MM.1S (cell line): ENCODE data around the gene ETV6.

Experiments used
- DNase-seq: peaks from one replicate; pipeline ENCODE4 v3.0.0-alpha.2; 2015
- H2AFZ ChIP-seq: fragments of 300-600 bp; sonication (generic); 2 replicates; pipeline ENCODE4 v1.6.0; 2016; ENCODE audit warnings: antibody characterized with exemption, low read length
- H3F3A ChIP-seq: fragments of 300-600 bp; sonication (generic); 2 replicates; pipeline ENCODE4 v1.6.1; 2016; ENCODE audit warnings: mild to moderate bottlenecking, antibody characterized with exemption, low read length, moderate library complexity, mixed read lengths; ENCODE audit not compliant: insufficient read depth
- H3K27ac ChIP-seq: fragments of 300-600 bp; sonication (generic); 2 replicates; pipeline ENCODE4 v1.5.1; 2016; ENCODE audit warnings: mild to moderate bottlenecking, low read length
- H3K27me3 ChIP-seq: fragments of 300-600 bp; sonication (generic); replicated peaks from 2 replicates; pipeline ENCODE4 v1.6.0; 2016; ENCODE audit warnings: low read length; ENCODE audit not compliant: insufficient read depth
- H3K36me3 ChIP-seq: fragments of 300-600 bp; sonication (generic); replicated peaks from 2 replicates; pipeline ENCODE4 v1.6.1; 2016; ENCODE audit warnings: mild to moderate bottlenecking, low read length, mixed read lengths; ENCODE audit not compliant: insufficient read depth
- H3K4me1 ChIP-seq: fragments of 300-600 bp; sonication (generic); 2 replicates; pipeline ENCODE4 v1.6.1; 2016; ENCODE audit warnings: low read length, mixed read lengths
- H3K4me2 ChIP-seq: fragments of 300-600 bp; sonication (generic); 2 replicates; pipeline ENCODE4 v1.6.0; 2016; ENCODE audit warnings: low read depth, low read length
- H3K4me3 ChIP-seq: fragments of 300-600 bp; sonication (generic); 2 replicates; pipeline ENCODE4 v1.5.1; 2016; ENCODE audit warnings: low read length, mixed read lengths
- H3K79me2 ChIP-seq: fragments of 300-600 bp; sonication (generic); 2 replicates; pipeline ENCODE4 v1.6.1; 2016; ENCODE audit warnings: mixed run types, low read length, mixed read lengths
- H3K9ac ChIP-seq: fragments of 300-600 bp; sonication (generic); 2 replicates; pipeline ENCODE4 v1.6.1; 2016; ENCODE audit warnings: low read length, mixed read lengths
- H3K9me2 ChIP-seq: fragments of 300-600 bp; sonication (generic); replicated peaks from 2 replicates; pipeline ENCODE4 v1.6.1; 2016; ENCODE audit warnings: mild to moderate bottlenecking, low read length, mixed read lengths; ENCODE audit not compliant: insufficient read depth
- H3K9me3 ChIP-seq: fragments of 300-600 bp; sonication (generic); replicated peaks from 2 replicates; pipeline ENCODE4 v1.6.1; 2016; ENCODE audit warnings: mild to moderate bottlenecking, low read length, mixed read lengths; ENCODE audit not compliant: insufficient read depth
- H4K20me1 ChIP-seq: fragments of 300-600 bp; sonication (generic); 2 replicates; pipeline ENCODE4 v1.6.1; 2016; ENCODE audit warnings: mild to moderate bottlenecking, low read length, moderate library complexity, mixed read lengths; ENCODE audit not compliant: insufficient read depth
- EZH2 ChIP-seq: fragments of 300-600 bp; sonication (generic); optimal IDR thresholded peaks from 2 replicates; pipeline ENCODE3; 2017; ENCODE audit warnings: low read depth, mild to moderate bottlenecking, antibody characterized with exemption, low read length, mixed read lengths
- EZH2phosphoT487 ChIP-seq: fragments of 300-600 bp; sonication (generic); IDR thresholded peaks from 2 replicates; pipeline ENCODE4 v1.6.1; 2018; ENCODE audit warnings: antibody characterized with exemption, low read length
- TF ChIP-seq, protein P1 (sequence below): fragments of 300-600 bp; sonication (generic); IDR thresholded peaks from 2 replicates; pipeline ENCODE4 v1.5.1; 2016; ENCODE audit warnings: antibody characterized with exemption, low read length, mixed read lengths

The ETV6 gene

DNA sequence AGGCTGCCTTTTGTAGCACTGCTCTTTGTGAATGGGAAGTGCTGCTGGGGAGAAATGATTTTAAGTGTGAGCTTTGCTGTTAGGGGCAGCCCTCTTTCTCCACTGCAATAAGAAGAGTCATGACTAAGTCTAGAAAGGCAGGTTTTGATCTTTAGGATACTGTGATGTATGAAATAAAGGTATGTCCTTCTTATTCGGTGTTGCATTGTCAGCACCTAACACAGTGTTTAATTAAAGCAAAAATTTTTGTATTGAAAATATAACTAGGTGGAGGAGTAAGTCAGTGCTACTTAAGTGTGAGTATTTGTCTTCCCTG lies 81.5 kb downstream of the ETV6 start:
- H3K4me3 ChIP-seq, result peak overlapping the region; percentile 51; the same call in 1 of the 2 replicates
- TF ChIP-seq, protein P1, sequence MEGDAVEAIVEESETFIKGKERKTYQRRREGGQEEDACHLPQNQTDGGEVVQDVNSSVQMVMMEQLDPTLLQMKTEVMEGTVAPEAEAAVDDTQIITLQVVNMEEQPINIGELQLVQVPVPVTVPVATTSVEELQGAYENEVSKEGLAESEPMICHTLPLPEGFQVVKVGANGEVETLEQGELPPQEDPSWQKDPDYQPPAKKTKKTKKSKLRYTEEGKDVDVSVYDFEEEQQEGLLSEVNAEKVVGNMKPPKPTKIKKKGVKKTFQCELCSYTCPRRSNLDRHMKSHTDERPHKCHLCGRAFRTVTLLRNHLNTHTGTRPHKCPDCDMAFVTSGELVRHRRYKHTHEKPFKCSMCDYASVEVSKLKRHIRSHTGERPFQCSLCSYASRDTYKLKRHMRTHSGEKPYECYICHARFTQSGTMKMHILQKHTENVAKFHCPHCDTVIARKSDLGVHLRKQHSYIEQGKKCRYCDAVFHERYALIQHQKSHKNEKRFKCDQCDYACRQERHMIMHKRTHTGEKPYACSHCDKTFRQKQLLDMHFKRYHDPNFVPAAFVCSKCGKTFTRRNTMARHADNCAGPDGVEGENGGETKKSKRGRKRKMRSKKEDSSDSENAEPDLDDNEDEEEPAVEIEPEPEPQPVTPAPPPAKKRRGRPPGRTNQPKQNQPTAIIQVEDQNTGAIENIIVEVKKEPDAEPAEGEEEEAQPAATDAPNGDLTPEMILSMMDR, result no peak
- TF ChIP-seq EZH2 (no peak), EZH2phosphoT487 (no peak)
- H3K27me3 ChIP-seq, result no peaks in the 10 kb centered on the region
- no peaks in the 10 kb centered on the region for H3K36me3 ChIP-seq
- peaks cover 24% of the 10 kb centered on the region for H3F3A ChIP-seq
- peaks cover 36% of the 10 kb centered on the region for H3K79me2 ChIP-seq
- peak overlapping the region; percentile 89; the same call in 1 of the 2 replicates for H3K27ac ChIP-seq
- peak overlapping the region; percentile 52; the same call in 1 of the 2 replicates for H3K9ac ChIP-seq
- H2AFZ ChIP-seq, result no peak overlapping the region
- peaks cover 53% of the 10 kb centered on the region for H3K4me1 ChIP-seq
- H3K4me2 ChIP-seq, result peak overlapping the region; percentile 96
- no peaks in the 10 kb centered on the region for H3K9me2 ChIP-seq
- H4K20me1 ChIP-seq, result no peaks in the 10 kb centered on the region
- H3K9me3 ChIP-seq, result no peaks in the 10 kb centered on the region
- DNase-seq, result no peak

GRCh38 chr12:11731455-11731854 lies 82.0 kb downstream of the ETV6 start:
- peaks cover 53% of the 10 kb centered on the region for H3K4me1 ChIP-seq
- H3K9me3 ChIP-seq, result no peaks in the 10 kb centered on the region
- peaks cover 24% of the 10 kb centered on the region for H3F3A ChIP-seq
- peak overlapping the region; percentile 52; the same call in 1 of the 2 replicates for H3K9ac ChIP-seq
- peak overlapping the region; percentile 51 for H3K4me3 ChIP-seq
- no peaks in the 10 kb centered on the region for H4K20me1 ChIP-seq
- H3K9me2 ChIP-seq, result no peaks in the 10 kb centered on the region
- H3K27me3 ChIP-seq, result no peaks in the 10 kb centered on the region
- H3K36me3 ChIP-seq, result no peaks in the 10 kb centered on the region
- peak overlapping the region; percentile 38; the same call in 1 of the 2 replicates for H2AFZ ChIP-seq
- DNase-seq, result peak; percentile 34
- TF ChIP-seq EZH2phosphoT487 (no peak), EZH2 (no peak)
- TF ChIP-seq, protein P1, result no peak
- peak overlapping the region; percentile 89 for H3K27ac ChIP-seq
- peaks cover 39% of the 10 kb centered on the region for H3K79me2 ChIP-seq
- peak overlapping the region; percentile 96 for H3K4me2 ChIP-seq

DNA sequence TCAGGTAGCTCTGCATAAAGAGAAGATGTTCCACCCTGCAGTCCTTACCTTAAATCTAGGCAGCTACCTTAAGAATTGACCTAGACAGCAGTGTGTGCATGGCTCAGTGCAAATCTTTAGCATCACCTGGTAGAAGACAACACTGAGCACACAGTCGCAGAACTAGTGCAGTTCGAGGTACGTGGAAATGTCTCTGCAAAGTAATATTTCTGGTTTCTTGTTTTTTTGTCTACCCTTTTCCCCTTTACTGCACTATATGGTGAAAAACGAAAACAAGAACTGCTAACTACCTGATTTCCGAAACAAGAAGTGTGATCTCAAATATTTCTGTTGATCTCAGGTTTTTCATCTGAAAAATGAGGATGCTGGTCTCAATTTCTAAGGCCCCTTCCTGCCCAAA lies 82.5 kb downstream of the ETV6 start:
- H3K9me3 ChIP-seq, result no peaks in the 10 kb centered on the region
- peak overlapping the region; percentile 52; the same call in 1 of the 2 replicates for H3K9ac ChIP-seq
- DNase-seq, result peak; percentile 72
- H4K20me1 ChIP-seq, result no peaks in the 10 kb centered on the region
- no peaks in the 10 kb centered on the region for H3K27me3 ChIP-seq
- peak overlapping the region; percentile 96 for H3K4me2 ChIP-seq
- peak overlapping the region; percentile 38; the same call in 1 of the 2 replicates for H2AFZ ChIP-seq
- H3K27ac ChIP-seq, result peak overlapping the region; percentile 89
- peaks cover 42% of the 10 kb centered on the region for H3K79me2 ChIP-seq
- H3K4me3 ChIP-seq, result peak overlapping the region; percentile 51
- H3K9me2 ChIP-seq, result no peaks in the 10 kb centered on the region
- H3K4me1 ChIP-seq, result peaks cover 53% of the 10 kb centered on the region
- TF ChIP-seq EZH2phosphoT487 (no peak), EZH2 (no peak)
- TF ChIP-seq, protein P1, result no peak
- H3F3A ChIP-seq, result peaks cover 24% of the 10 kb centered on the region
- H3K36me3 ChIP-seq, result no peaks in the 10 kb centered on the region
